C4-2B (cell line): ENCODE results near the gene PGK2.

Source experiments
- CTCF ChIP-seq: fragments of 450-650 bp; conservative IDR thresholded peaks from 2 replicates; pipeline ENCODE4 v1.5.1; 2017; ENCODE audit warnings: mild to moderate bottlenecking
- ZFX ChIP-seq: fragments of 450-650 bp; IDR thresholded peaks from 2 replicates; pipeline ENCODE4 v1.6.1; 2017

GRCh38 chr6:49799090-49799489, 12.0 kb upstream of the PGK2 start:
- TF ChIP-seq CTCF (no peak), ZFX (no peak)
